K562 (cell line): ENCODE data around the gene HSPE1. TPM values are rescaled to one million over a fixed set of nuclear protein-coding genes. Genes with fewer than 3 reads are reported as not detected.

Experiments used
- CBX2 ChIP-seq: fragments of 200-600 bp; sonication (generic); IDR thresholded peaks from one replicate; pipeline ENCODE4 v1.6.1; 2012; ENCODE audit warnings: mild to moderate bottlenecking, low read length, inconsistent platforms; ENCODE audit not compliant: insufficient read depth, poor library complexity, severe bottlenecking
- CEBPG ChIP-seq, 3 experiments: fragments of 200-800 bp in 1 of 3; sonication (Bioruptor generic) in 1 of 3; sonication (generic) in 1 of 3; formaldehyde crosslinking in 1 of 3; IDR thresholded peaks in 2 of 3; conservative IDR thresholded peaks in 1 of 3; 2 replicates each; pipeline versions ENCODE4 v1.6.1 to v1.8.0; 2016 to 2022; ENCODE audit warnings: missing compliant biosample characterization in 2 of 3, missing genetic modification characterization in 2 of 3, mild to moderate bottlenecking in 1 of 3, missing genetic modification reagents in 1 of 3
- CGGBP1 ChIP-seq: fragments of 250-450 bp; sonication (Bioruptor Pico); IDR thresholded peaks from 2 replicates; pipeline ENCODE4 v1.9.0; 2021; ENCODE audit warnings: mild to moderate bottlenecking
- ETS2 ChIP-seq: IDR thresholded peaks from 2 replicates; pipeline ENCODE4 v1.6.1; 2016; ENCODE audit warnings: borderline replicate concordance, missing genetic modification characterization, mild to moderate bottlenecking, moderate library complexity, missing compliant biosample characterization; ENCODE audit not compliant: poor library complexity, severe bottlenecking
- FIP1L1 ChIP-seq: fragments of 200-400 bp; formaldehyde crosslinking; IDR thresholded peaks from 2 replicates; pipeline ENCODE4 v1.6.1; 2018; ENCODE audit warnings: mild to moderate bottlenecking, low read depth, low read length; ENCODE audit not compliant: poor library complexity, severe bottlenecking
- FUS ChIP-seq: fragments of 200-400 bp; formaldehyde crosslinking; optimal IDR thresholded peaks from 2 replicates; pipeline ENCODE3; 2017; ENCODE audit warnings: low read depth, low read length
- KDM1A ChIP-seq, 2 experiments: fragments of 450-650 bp; IDR thresholded peaks; 2 replicates each; pipeline ENCODE4 v1.6.1; 2016; ENCODE audit warnings: mild to moderate bottlenecking in 2 of 2
- KDM4B ChIP-seq, 2 experiments: fragments of 450-650 bp in 1 of 2; sonication (generic) in 1 of 2; IDR thresholded peaks; 2 replicates each; pipeline ENCODE4 v1.6.1; 2016 to 2017; ENCODE audit warnings: borderline replicate concordance in 2 of 2, antibody characterized with exemption in 1 of 2, low read depth in 1 of 2, mild to moderate bottlenecking in 1 of 2
- PCBP2 ChIP-seq: fragments of 200-400 bp; formaldehyde crosslinking; IDR thresholded peaks from 2 replicates; pipeline ENCODE4 v1.6.1; 2018; ENCODE audit warnings: low read length, low read depth, mild to moderate bottlenecking, moderate library complexity; ENCODE audit not compliant: poor library complexity, severe bottlenecking
- RAD21 ChIP-seq, 2 experiments: fragments of 250-450 bp in 1 of 2; fragments of 450-650 bp in 1 of 2; sonication (Bioruptor Pico) in 1 of 2; formaldehyde crosslinking in 1 of 2; IDR thresholded peaks in 1 of 2; conservative IDR thresholded peaks in 1 of 2; 2 replicates each; pipeline versions ENCODE4 v1.4.0 to v1.8.0; 2020 to 2022; ENCODE audit warnings: mild to moderate bottlenecking in 2 of 2, moderate library complexity in 1 of 2
- RBM25 ChIP-seq: fragments of 200-400 bp; formaldehyde crosslinking; IDR thresholded peaks from 2 replicates; pipeline ENCODE4 v1.6.1; 2018; ENCODE audit warnings: low read length, low read depth, moderate library complexity; ENCODE audit not compliant: severe bottlenecking
- RERE ChIP-seq: sonication (generic); formaldehyde crosslinking; IDR thresholded peaks from 2 replicates; pipeline ENCODE4 v1.8.0; 2023; ENCODE audit warnings: missing genetic modification reagents, mild to moderate bottlenecking, borderline replicate concordance
- SMAD1 ChIP-seq: fragments of 150-350 bp; IDR thresholded peaks from 2 replicates; pipeline ENCODE4 v1.6.1; 2014; ENCODE audit warnings: low read length, low read depth; ENCODE audit not compliant: partially characterized antibody
- TEAD1 ChIP-seq, 2 experiments: fragments of 450-650 bp in 1 of 2; sonication (generic) in 1 of 2; formaldehyde crosslinking; IDR thresholded peaks; 2 replicates each; pipeline versions ENCODE4 v1.4.0 to v1.8.0; 2020 to 2022; ENCODE audit warnings: mild to moderate bottlenecking in 2 of 2, missing genetic modification reagents in 1 of 2
- ZNF143 ChIP-seq: sonication (generic); formaldehyde crosslinking; IDR thresholded peaks from 2 replicates; pipeline ENCODE4 v1.9.0; 2022; ENCODE audit warnings: mild to moderate bottlenecking, missing genetic modification reagents
- ZNF217 ChIP-seq: sonication (generic); formaldehyde crosslinking; IDR thresholded peaks from 2 replicates; pipeline ENCODE4 v1.8.0; 2022; ENCODE audit warnings: mild to moderate bottlenecking, missing genetic modification reagents
- polyA plus RNA-seq, 8 experiments: library from polyadenylated mRNA; depleted of rRNA in 4 of 8; stranded (reverse) in 5 of 8; unstranded in 3 of 8; fragments of >200 nt; fragmentation: Nextera tagmentation in 2 of 8; fragmentation: Illumina TruSeq in 1 of 8; extraction: Ambion mirVana in 2 of 8; extraction: Trizol in 1 of 8; gene quantifications; 2 replicates each; pipeline versions ENCODE4 v1.2.1 to v1.2.3, GENCODE V29; 2011 to 2014; ENCODE audit warnings: inconsistent platforms in 1 of 8, missing spikeins in 1 of 8
- total RNA-seq, 7 experiments: library from RNA; depleted of rRNA in 6 of 7; stranded (reverse); fragments of >200 nt in 6 of 7; fragmentation: Illumina TruSeq in 2 of 7; extraction: Trizol in 2 of 7; gene quantifications; 2 replicates each; pipeline versions ENCODE4 v1.2.1 to v1.2.3, GENCODE V29; 2011 to 2021; ENCODE audit warnings: low replicate concordance in 1 of 7

The HSPE1 gene
- total and polyA plus RNA-seq, 9 of the 15 experiments (the other 6 are each of a cell fraction or from before 2014, with no cell fraction given), result 223 to 1,007 (median 612) TPM

GRCh38 chr2:197499594-197500502 is at the start of gene HSPE1, which contains the start of gene HSPD1 (continued):
- TF ChIP-seq TEAD1 (CRISPR knock-in tag; IDR thresholded peaks at IDR 0.05) (peak in 1 of 2 experiments; percentile 84; a peak in 2 of 4 replicates), RBM25 (no peak), CGGBP1 (CRISPR knock-in tag) (no peak), SMAD1 (no peak), ZNF143 (CRISPR knock-in tag) (no peak), FUS (no peak), PCBP2 (no peak), KDM1A (IDR thresholded peaks at IDR 0.05) (peak in 1 of 2 experiments; percentile 85; a peak in 2 of 4 replicates), ETS2 (tag) (no peak), CBX2 (no peak), ZNF217 (no peak), RERE (CRISPR knock-in tag) (no peak), KDM4B (IDR thresholded peaks at IDR 0.05; ENCODE audit: borderline replicate concordance in 2 of 2, low read depth in 1 of 2) (0 out of 4 replicates have a peak, but pooled peaks of 1 of the 2 experiments have one; percentile 23), RAD21 (CRISPR knock-in tag; conservative IDR thresholded peaks at IDR 0.05 in 1 of 2, IDR thresholded peaks at IDR 0.05 in 1 of 2) (no peak; a peak in 1 of 4 replicates), CEBPG (CRISPR knock-in tag; IDR thresholded peaks at IDR 0.05) (no peak), CEBPG (tag; conservative IDR thresholded peaks at IDR 0.05 in 1 of 2, IDR thresholded peaks at IDR 0.05 in 1 of 2) (no peak), FIP1L1 (peak; percentile 74)
